Stimulated activated CD8-positive, alpha-beta memory T cell treated with anti-CD3 and anti-CD28 coated beads, Interleukin-15, amount 100 ng/mL, for 4 hours (primary cell): ENCODE measurements around the gene PRKCB.
"Not testable (repeated sequence)": the region's sequence is repeated elsewhere in the genome, so short reads cannot be mapped to it uniquely, and the experiment has no call there.

Experiments used
- DNase-seq, 2 donors: peaks; one replicate each; pipeline ENCODE4 v3.0.0-alpha.2; 2020; ENCODE audit warnings: low read depth in 2 of 2

PRKCB gene

DNA sequence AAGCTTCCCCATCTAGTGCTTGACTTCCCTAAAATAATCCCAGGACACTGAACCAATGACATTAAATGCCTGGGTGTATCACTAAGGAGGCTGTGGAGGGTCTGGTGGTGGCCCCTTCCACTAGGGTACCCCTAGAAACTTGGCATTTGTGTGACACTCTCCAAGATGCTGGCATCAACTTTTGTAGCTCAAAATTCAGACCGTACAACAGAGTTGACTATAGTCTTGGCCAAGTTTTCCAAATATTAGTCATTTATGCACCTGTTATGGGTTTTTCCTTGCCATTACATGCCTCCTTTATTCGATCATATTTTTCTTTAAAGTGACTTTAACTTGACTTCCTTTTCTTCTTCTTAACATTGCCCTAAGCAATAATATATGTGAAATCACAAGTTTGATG is 295.5 kb downstream of the PRKCB start:
- no peak for DNase-seq

DNA sequence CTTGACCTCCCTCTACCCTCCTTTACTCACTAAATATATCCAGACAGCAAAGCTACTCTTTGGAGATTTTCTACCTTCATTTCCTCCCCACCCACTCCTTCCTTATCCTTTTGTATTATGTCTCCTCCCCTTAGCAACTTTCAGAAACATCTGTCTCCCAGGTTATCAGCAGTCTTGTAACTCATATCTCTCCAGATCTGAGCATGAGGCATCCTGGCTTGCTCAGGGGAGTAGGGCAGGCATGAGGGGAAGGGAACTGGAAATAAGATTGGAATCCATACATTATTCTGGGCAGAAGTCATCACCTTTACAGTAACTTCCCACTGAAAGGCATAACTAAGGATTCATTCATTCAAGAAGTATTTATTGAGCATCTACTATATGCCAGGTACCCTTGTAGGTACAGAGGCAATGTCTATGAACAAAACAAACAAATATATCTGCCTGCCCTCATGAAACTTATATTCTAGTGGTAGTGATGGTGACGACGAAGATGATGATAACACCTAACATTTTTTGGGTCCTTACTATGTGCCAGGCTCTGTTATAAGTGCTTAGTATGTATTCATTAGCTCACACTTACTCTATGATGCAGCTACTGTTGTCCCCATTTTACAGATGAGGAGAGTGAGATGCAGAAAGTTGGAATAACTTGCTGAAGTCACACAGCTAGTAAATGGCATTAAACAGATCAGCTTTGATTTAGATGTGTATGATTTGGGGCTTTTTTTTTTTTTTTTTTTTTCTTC is 296.4 kb downstream of the PRKCB start:
- DNase-seq: no peak

DNA sequence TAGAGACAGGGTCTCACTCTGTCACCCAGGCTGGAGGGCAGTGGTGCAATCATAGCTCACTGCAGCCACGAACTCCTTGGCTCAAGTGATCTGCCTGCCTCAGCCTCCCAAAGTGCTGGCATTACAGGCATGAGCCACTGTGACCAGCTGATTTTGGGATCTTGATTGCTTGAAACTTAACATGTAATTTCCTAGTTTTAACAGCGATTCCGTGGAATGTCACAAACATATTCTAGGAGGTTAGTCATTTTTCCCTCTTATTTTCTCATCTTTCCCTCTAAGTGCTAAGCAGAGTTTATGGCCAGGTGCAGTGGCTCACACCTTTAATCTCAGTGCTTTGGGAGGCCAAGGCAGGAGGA is 297.0 kb downstream of the PRKCB start:
- DNase-seq: no peak

DNA sequence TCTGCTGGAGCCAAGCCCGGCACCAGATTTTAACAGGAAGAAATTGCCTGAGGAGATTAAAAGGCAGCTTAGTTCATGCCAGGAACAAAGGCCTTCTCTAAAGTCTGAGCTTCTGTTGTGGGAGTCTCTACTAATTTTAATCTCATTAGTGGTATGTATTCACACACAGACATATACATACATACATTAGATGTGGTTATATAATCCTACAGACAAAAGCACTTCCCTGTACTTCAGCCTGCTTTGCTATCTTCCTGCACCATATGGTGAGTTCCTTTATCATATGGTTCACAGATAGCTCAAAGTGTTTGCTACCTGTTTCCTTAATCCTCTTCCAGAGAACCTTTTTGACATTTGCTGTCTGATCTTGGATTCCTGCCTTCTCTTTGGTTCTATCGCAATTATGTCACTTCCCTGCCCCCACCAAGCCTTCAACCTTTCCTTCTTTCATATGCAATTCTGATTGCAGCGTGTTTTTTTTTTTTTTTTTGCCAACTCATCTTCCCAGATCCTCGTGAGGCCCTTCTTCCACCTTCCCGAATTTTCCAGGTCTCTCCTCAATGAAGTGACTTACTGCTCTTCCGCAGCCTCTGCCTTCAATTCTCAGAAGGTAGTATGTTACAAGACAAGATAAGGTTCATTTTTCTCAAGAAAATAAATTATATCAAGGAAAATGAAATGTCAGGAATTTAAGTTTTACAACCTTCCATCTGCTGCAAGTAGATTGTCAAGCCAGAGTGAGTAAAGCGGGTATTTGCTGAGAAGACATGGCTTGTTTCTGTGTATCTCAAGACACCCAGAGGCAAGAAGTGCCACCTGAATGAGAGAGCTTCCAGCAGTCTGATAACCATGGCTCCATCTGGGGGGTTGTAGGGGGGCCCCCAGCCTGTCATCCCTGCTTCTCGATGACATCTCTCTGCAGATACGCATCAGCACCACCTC is 300.1 kb downstream of the PRKCB start:
- no peak for DNase-seq

DNA sequence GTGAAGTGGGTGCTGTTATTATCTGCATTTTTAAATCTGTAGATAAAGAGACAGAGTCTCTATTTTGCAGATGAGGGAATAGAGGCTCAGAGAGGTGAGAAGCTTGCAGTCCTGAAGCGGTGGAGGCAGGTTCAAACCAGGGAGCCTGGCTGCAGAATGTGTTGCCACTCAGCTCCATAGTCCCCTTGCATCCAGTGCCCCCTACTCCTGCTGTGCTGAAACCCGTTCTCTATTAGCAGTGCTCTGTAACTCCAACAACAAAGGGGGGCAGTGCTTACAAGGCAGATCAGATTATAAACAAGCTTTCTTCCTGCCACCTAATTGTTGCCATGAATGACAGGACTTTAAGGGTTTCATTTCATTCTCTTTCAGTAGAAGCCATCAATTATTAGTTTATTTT is 302.2 kb downstream of the PRKCB start:
- no peak for DNase-seq

DNA sequence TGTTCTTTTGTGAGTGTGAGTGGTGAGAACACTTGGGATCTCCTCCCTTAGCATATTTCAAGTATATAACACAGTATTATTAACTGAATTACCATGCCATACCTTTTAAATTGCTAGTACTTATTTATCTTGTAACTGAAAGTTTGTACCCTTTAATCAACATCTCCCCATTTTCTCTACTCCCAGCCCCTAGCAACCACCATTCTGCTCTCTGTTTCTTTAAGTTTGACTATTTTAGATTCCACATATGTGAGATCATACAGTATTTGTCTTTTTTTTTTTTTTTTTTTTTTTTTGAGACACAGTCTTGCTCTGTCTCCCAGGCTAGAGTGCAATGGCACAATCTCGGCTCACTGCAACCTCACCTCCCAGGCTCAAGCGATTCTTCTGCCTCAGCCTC is 302.8 kb downstream of the PRKCB start:
- no peak for DNase-seq

DNA sequence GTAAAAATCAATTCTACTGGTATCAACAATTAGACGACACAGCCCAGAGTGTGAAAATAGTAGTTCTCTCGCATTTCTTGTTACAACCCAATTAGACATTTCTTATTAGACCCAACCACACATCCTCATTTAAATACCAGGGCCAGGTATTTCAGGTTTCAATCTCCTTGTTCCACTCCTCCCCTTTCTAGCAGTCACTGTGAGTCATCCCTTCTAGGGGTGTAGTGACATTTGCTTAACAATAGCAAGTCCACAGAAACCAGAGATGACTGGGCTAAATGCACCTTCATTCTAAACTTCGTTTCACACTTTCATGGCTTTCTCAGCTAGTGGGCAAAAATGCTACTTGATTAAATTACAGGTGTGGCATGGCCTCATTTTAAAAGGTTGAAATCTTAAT is 303.5 kb downstream of the PRKCB start:
- no peak for DNase-seq

DNA sequence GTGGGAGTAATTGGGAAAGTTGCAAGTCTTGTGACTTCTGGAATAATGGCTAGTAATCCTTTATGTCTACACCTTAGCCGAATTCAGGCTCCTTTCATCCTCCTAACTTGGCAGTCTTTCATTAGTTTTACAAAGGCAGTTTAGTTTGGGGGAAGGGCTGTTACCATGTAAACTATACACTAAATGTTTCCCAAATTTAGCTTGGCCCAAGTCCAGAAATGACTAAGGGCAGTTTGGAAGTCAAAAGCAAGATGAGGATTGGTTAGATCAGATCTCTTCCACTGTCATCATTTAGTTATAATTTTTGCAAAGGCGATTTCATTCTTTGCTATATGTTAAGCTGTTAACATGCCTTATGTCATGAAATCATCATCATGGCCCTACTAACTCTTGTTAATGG is 304.9 kb downstream of the PRKCB start:
- no peak for DNase-seq

DNA sequence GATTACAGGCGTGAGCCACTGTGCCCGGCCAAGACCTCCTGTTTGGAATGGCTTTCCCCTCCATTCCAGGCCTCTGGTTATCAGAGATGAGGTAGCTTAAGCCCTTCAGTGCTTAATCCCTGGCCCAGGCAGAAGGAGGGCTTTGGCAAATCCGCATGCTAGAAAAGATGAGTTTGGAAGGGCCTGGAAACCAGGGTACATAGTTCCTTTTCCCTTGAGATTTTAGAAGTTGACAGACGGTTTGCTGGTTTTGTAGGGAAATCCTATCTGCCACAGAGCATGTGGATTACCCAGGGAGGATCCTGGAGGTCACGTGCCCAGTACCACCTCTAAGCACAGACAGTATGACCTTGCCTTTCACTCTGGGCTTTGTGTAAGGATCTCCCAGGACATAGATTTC is 305.7 kb downstream of the PRKCB start:
- DNase-seq: no peak

DNA sequence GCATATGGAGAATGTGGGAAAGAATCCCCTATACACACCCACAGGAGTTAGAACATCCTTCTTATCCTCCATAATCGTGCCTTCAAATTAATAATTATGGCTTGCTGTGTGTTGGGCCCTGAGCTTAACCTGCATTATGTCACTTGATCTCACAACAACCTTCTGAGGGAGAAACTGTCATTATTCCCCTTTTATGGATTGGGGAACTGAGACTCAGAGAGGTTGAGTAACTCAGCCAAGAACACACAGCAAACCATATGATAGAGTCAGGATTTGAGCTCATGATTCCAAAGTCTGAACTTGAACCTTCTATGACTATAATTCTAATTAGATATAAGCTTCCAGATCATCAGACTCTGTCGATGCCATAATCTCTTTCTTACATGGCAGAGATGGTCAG is 306.1 kb downstream of the PRKCB start:
- DNase-seq: no peak

DNA sequence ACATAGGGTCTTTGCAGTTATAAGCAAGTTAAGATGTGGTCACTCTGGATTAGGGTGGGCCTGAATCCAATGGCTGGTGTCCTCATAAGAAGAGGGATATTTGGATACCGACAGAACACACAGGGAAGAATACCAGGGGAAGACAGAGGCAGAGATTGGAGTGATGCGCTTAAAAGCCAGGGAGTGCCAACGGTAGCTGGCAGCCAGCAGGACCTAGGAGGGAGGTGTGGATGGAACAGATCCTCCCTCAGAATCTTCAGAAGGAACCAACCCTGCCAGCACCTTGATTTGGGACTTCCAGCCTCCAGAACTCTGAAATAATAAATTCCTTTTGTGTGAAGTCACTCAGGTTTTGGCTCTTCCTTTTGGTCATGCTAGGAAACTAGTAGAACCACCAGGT is 310.1 kb downstream of the PRKCB start:
- no peak for DNase-seq

DNA sequence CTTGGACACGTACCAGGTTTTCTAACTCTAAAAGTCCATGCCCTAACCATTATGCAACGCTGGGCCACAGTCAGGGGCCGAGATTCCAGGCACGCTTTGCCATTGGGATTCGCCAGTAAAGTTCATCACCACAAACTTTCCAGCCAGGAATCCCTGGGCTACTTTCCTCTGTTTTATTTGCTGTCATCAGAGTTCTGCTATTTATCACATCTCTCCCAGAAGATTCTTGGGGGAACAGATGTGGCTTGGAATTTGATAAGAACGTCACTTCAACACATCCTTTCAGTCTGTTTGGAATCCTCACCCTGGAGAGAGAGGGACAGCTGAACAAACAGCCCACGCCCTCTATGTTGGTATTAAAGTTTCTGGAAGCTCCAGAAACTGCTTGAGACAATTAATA is 310.7 kb downstream of the PRKCB start:
- no peak for DNase-seq

DNA sequence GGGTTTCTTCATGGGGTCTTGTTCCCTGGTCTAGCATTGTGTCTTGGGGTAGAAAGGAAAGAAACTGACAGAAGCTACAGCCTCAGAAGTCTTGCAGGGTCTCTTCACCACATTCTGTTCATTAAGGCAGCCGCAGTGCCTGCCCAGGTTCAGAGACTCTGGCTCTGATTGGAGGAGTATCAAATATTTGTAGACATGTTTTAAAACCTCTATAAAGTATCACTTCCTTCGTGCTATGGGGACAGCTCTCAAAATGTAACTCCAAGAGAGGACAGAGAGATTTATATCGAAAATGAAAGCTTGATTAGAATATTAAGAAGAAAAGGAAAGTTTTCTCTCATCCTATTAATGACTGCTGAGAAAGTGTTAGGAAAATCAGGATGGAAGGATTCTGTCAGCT is 313.3 kb downstream of the PRKCB start:
- no peak for DNase-seq

DNA sequence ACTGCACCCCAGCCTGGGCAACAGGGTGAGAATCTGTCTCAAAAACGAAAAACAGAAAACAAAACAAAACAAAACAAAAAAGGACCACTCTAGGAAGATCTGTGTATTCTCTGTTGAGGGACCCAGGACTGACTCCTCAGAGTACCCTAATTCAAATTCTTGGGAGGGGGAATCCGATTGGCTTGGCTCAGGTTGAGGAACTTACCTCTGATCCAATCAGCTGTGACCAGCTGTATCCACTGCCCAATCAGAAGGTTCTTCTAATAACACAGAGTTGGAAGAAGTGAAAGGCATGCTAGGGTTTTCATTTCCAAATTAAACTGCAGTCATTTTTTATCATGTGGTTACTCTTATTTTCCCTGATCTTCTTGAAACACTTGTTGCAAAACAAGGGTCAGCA is 314.5 kb downstream of the PRKCB start:
- no peak for DNase-seq

DNA sequence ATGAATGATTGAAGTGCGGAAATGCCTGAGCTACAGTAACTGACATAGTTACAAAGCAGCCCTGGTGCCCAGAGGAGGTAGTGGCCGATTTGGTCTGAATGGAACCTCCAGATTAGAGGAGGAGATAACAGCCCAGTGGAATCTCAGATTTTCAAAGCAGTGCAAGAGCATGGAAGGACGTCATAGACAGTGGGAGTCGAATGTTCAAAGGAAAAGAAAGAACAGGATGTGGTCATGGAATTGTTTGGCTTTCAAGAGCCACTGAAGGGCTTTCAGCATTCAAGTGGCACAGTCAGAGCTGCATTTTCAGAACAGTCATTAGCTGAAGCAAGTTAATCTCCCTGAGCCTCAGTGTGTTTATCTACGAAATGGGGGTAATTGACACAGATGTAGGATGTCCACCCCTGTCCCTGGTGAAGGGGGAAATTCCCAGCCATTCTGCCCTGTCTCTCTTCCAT is 315.7 kb downstream of the PRKCB start:
- DNase-seq: no peak

DNA sequence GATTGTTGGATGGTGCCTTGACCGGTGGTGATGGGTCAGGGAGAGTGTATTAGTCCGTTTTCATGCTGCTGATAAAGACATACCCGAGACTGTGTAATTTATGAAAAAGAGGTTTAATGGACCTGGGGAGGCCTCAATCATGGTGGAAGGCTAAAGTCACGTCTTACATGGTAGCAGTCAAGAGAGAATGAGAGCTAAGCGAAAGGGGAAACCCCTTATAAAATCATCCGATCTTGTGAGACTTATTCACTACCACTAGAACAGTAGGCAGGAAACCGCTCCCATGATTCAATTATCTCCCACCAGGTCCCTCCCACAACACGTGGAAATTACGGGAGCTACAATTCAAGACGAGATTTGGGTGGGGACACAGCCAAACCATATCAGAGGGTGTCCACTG is 316.3 kb downstream of the PRKCB start:
- not testable (repeated sequence) for DNase-seq

DNA sequence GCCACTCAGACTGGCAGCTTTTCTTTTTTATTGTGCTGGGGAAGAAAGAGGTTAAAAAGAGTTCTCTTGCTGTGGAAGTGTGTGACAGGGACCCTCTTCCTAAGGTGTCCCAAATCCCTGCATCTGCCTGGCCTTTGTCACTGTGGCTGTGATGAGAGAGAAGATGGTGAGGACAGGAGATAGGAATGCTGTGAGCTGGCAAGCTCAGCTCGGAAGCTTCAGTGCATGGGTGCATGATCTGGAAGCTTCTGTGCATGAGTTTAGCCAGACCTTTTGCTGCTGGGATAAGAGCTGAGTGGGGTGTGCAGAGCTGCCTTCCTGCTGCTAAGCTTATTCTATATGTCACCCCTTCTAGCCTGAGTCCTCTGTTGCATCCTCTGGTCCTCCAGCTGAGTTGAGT is 317.0 kb downstream of the PRKCB start:
- DNase-seq: no peak

DNA sequence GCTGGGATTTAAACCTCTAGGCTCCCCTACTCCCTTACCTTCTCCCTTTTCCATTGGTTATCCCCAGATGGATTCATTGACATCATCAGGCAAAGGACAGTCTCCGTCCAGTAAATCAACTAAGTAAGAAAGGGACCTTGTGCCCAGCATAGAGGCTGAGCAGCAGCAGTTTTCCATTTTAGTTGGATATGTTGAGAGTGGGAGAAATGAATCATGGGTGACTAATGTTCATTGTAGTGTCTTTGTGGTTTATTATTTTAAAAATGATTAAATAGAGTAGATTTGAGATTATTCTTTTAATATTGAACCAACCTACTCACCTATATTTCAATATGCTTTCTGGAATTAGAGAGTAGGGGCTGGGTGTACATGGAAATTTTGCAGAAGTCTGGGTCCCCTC is 321.0 kb downstream of the PRKCB start:
- DNase-seq: no peak

DNA sequence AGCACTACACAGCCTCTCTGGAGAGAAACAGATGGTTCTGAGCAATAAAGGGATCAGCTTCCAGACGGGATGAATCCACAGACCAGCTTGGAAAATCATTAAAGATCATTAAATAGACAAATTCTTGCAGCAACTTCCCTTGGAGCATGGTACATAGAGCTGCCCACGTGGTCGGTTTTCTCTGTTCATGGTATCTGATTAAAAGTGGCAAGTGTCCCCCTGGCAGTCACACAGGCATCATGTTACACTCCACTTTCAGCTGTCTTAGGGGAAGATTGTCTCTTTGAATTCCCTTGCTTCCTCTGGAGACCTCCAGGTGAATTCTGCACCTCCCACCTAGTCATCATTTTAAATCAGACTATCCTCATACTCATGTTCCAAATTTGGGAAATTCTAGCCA is 328.2 kb downstream of the PRKCB start:
- DNase-seq: no peak

DNA sequence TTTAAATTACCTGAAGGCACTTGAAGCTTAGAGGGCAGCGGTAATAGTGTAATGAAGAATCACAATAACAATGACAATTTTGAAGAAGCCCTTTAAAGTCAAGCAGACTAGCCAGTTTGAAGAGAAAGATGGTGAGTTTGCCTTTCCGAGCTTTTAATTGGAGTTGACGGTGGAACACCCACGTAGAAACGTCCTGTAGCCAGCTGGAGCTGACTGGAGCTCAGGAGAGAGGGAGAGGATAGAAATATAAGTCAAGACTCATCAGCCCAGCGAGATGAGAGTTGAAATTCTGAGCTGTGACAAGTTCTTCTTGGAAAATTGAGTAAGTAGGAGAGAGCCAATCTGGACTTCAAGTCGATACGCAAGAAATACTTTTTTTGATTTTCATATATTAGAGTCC is 328.6 kb downstream of the PRKCB start:
- no peak for DNase-seq

DNA sequence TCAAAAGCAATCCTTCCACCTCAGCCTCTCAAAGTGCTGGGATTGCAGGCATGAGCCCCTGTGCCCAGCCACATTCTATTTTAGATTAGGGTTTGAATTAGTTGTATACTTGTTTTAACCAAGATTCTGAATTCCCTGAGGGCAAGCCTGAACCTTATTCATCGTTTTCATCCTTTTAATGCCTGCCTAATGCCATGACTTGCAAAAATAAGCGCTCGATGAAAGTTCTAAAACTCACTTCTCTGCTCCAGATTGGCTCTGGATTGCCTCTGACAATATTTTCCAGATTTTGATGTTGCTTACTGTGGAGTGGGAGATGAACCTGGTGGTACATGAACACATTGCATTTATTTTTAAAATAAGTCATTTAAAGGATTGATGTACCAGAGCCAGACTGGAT is 329.5 kb downstream of the PRKCB start:
- DNase-seq: no peak

DNA sequence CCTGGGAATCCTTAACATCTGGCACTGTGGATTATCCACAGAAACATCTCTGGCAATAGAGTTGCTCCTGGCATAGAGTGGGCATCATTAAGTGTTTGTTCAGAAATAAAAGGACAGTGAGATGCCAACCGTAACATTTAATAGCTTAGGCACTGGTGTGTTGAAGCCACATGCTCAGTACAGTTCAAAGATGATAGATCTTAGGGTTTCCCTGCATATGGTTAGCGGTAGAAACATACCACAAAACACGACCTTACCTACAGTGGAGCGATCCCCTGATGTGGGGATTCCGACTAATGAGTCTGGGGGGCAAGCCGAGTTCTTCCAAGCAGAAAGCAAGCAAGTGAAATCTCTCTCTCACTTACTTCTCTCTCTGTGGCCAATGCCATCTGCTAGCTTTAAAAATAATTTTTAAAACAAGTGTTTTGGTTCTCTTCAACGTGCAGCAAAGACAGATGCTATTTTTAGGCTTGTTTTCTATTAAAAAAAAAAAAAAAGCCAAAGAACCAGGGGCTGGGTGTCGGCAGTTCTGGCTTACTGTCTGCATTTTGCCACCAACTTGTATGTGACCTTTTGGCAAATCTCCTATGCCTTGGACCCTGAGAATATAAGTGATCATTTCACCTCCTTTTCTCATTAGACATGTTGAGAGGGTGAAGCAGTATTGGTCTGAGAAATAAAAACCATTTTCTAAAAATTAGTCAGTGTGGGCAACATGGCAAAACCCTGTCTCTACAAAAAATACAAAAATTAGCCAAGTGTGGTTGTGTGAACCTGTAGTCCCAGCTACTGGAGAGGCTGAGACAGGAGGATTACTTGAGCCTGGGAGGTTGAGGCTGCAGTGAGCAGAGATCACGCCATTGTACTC is 331.1 kb downstream of the PRKCB start:
- DNase-seq: no peak
